ENCODE measurements around the gene CAPN15. TPM values are rescaled to one million over a fixed set of nuclear protein-coding genes. Genes with fewer than 3 reads are reported as not detected.
A peak's percentile ranks its signal among the peaks of the same experiment; 100 is the strongest.

Gene CAPN15
- total RNA-seq, 1 experiment from 2014 or later = 60.4 TPM

DNA sequence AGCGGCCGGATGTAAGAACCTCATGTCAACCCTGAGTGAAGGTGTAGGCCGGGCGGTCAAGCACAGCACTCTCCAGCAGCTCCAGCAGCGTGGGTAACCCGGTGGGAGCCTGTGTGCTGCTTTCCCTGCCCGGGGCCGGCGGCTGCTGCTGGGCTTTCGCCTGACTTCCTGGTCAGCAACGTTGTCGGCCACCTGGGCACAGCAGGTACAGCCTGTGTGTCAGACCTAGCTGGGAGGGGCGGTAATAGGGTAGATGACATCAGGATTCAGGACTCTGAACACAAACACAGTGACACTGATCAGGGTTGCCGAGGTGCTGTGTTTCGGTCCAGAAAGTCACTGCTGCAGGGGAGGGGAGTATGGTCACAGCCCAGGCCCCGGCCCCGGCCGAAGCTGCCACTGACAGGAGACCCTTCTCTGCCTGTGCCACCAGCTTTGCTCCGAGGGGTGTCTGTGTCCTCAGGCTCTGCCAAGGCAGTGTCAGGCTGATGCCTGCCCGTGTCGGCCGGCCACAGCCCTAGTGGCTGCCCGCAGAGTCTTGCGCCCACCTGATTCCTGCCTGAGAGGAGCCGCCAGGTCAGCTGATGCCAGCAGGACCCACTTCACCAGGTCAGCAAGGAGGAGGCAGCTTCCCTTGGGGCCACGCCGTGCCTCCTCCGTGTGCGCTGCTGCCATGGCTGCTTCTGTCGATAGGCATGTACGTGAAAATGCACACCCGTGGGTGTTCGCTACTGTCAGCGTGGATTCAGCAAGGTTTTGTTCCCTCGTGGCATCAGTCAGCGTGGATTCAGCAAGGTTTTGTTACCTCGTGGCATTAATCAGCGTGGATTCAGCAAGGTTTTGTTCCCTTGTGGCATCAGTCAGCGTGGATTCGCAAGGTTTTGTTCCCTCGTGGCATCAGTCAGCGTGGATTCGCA, 71.6 kb downstream of the CAPN15 start:
- H3K9me3 ChIP-seq (ENCODE audit: low read length) = no peaks in the 10 kb centered on the region
- CTCF ChIA-PET = no interaction called here
- DNase-seq (no peak), ATAC-seq (no peak)
- H3K79me2 ChIP-seq (ENCODE audit: low read length) = peaks cover 25% of the 10 kb centered on the region
- no peak overlapping the region for H3K9ac ChIP-seq (ENCODE audit: low read length)
- H3K27ac ChIP-seq (ENCODE audit: low read length) = no peak overlapping the region
- H3F3A ChIP-seq (ENCODE audit: low read length, unreplicated experiment) = no peaks in the 10 kb centered on the region
- BruUV-seq (replicated peaks) = no TSS peak
- H3K4me1 ChIP-seq (ENCODE audit: insufficient read depth, low read length) = no peaks in the 10 kb centered on the region
- no peaks in the 10 kb centered on the region for H3K36me3 ChIP-seq (ENCODE audit: low read depth, low read length)
- TF ChIP-seq, protein P1, sequence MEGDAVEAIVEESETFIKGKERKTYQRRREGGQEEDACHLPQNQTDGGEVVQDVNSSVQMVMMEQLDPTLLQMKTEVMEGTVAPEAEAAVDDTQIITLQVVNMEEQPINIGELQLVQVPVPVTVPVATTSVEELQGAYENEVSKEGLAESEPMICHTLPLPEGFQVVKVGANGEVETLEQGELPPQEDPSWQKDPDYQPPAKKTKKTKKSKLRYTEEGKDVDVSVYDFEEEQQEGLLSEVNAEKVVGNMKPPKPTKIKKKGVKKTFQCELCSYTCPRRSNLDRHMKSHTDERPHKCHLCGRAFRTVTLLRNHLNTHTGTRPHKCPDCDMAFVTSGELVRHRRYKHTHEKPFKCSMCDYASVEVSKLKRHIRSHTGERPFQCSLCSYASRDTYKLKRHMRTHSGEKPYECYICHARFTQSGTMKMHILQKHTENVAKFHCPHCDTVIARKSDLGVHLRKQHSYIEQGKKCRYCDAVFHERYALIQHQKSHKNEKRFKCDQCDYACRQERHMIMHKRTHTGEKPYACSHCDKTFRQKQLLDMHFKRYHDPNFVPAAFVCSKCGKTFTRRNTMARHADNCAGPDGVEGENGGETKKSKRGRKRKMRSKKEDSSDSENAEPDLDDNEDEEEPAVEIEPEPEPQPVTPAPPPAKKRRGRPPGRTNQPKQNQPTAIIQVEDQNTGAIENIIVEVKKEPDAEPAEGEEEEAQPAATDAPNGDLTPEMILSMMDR (conservative IDR thresholded peaks at IDR 0.05; ENCODE audit: low read depth, low read length) = no peak
- TF ChIP-seq EZH2phosphoT487 (IDR thresholded peaks at IDR 0.05; ENCODE audit: borderline replicate concordance, low read length) = no peak
- TF ChIP-seq EZH2 (IDR thresholded peaks at IDR 0.05; ENCODE audit: low read length, unreplicated experiment) = no peak
- intact Hi-C loops (cut with micrococcal nuclease) = no loop called here
- no peaks in the 10 kb centered on the region for H3K9me2 ChIP-seq (replicated peaks; ENCODE audit: low read length)
- H3K4me3 ChIP-seq (ENCODE audit: low read length) = no peak overlapping the region
- no peaks in the 10 kb centered on the region for H3K27me3 ChIP-seq (ENCODE audit: low read length)
- no peak overlapping the region for H3K4me2 ChIP-seq (ENCODE audit: low read length)
- POLR2A ChIA-PET (ENCODE audit: unreplicated experiment) = no interaction called here
- 0 out of 2 replicates have a peak, but pooled peaks cover under 1% of the 10 kb centered on the region for H4K20me1 ChIP-seq (ENCODE audit: low read length)
- H2AFZ ChIP-seq (ENCODE audit: low read length) = no peak overlapping the region

DNA sequence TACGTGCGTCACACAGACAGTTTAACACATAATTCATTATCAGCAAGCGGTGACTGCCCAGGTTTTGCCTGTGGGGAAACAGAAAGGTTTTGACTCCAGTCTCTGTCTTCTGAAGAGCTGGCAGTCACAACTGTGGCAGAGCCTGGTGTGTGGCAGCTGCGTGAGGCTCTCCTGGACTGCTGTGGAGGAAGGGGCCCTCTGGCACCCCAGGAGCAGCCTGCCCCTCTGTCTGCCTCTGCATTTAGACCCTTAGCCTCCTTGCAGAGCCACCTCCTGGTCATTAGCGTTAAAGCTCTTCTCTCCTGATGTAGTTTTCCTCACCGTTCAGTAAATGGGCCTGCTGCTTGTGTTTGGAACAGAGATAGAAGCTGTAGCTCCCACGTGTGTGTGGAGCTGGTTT, 73.3 kb downstream of the CAPN15 start:
- no peak overlapping the region for H3K4me3 ChIP-seq (ENCODE audit: low read length)
- ATAC-seq = peak; percentile 46; the same call in 1 of the 2 replicates
- no peak overlapping the region for H2AFZ ChIP-seq (ENCODE audit: low read length)
- DNase-seq = no peak
- no peaks in the 10 kb centered on the region for H3K4me1 ChIP-seq (ENCODE audit: insufficient read depth, low read length)
- no peaks in the 10 kb centered on the region for H3K9me3 ChIP-seq (ENCODE audit: low read length)
- H4K20me1 ChIP-seq (ENCODE audit: low read length) = no peaks in the 10 kb centered on the region
- H3K36me3 ChIP-seq (ENCODE audit: low read depth, low read length) = no peaks in the 10 kb centered on the region
- TF ChIP-seq, protein P1 (conservative IDR thresholded peaks at IDR 0.05; ENCODE audit: low read depth, low read length) = peak; percentile 38; the same call in 1 of the 2 replicates
- TF ChIP-seq EZH2phosphoT487 (IDR thresholded peaks at IDR 0.05; ENCODE audit: borderline replicate concordance, low read length) = no peak
- no peak for TF ChIP-seq EZH2 (IDR thresholded peaks at IDR 0.05; ENCODE audit: low read length, unreplicated experiment)
- no peak overlapping the region for H3K27ac ChIP-seq (ENCODE audit: low read length)
- no TSS peak for BruUV-seq (replicated peaks)
- CTCF ChIA-PET = no interaction called here
- H3K27me3 ChIP-seq (ENCODE audit: low read length) = no peaks in the 10 kb centered on the region
- peaks cover 28% of the 10 kb centered on the region; the same call in 1 of the 2 replicates for H3K79me2 ChIP-seq (ENCODE audit: low read length)
- H3K4me2 ChIP-seq (ENCODE audit: low read length) = no peak overlapping the region
- H3K9me2 ChIP-seq (replicated peaks; ENCODE audit: low read length) = no peaks in the 10 kb centered on the region
- H3K9ac ChIP-seq (ENCODE audit: low read length) = no peak overlapping the region
- POLR2A ChIA-PET (ENCODE audit: unreplicated experiment) = no interaction called here
- intact Hi-C loops (cut with micrococcal nuclease) = no loop called here
- H3F3A ChIP-seq (ENCODE audit: low read length, unreplicated experiment) = no peaks in the 10 kb centered on the region

DNA sequence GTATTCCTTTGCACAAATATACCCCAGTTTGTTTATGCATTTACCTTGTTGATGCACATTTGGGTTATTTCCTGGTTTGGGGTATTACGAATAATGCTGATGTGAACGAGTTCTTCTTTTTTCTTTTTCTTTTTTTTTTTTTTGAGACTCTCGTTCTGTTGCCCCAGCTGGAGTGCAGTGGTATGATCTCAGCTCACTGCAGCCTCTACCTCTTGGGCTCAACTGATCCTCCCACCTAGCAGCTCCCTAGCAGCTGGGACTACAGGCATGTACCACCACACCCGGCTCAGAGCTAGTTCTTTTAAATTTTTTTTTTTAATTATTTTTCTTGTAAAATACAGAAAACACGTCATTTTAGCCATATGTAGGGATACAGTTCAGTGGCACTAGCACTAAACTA, 76.4 kb downstream of the CAPN15 start:
- no peak for DNase-seq
- Histone ChIP-seq H3K27me3 (ENCODE audit: low read length) (no peaks in the 10 kb centered on the region), H3K79me2 (ENCODE audit: low read length) (peaks cover 15% of the 10 kb centered on the region; the same call in 1 of the 2 replicates), H3K9me2 (replicated peaks; ENCODE audit: low read length) (no peaks in the 10 kb centered on the region), H3K4me2 (ENCODE audit: low read length) (no peak overlapping the region), H3K36me3 (ENCODE audit: low read depth, low read length) (no peaks in the 10 kb centered on the region), H3K4me1 (ENCODE audit: insufficient read depth, low read length) (no peaks in the 10 kb centered on the region), H3K9ac (ENCODE audit: low read length) (no peak overlapping the region), H3F3A (ENCODE audit: low read length, unreplicated experiment) (no peaks in the 10 kb centered on the region), H3K27ac (ENCODE audit: low read length) (no peak overlapping the region), H4K20me1 (ENCODE audit: low read length) (no peaks in the 10 kb centered on the region), H2AFZ (ENCODE audit: low read length) (no peak overlapping the region), H3K9me3 (ENCODE audit: low read length) (no peaks in the 10 kb centered on the region), H3K4me3 (ENCODE audit: low read length) (no peak overlapping the region)
- CTCF ChIA-PET = no interaction called here
- intact Hi-C loops (cut with micrococcal nuclease) = no loop called here
- no peak for ATAC-seq
- POLR2A ChIA-PET (ENCODE audit: unreplicated experiment) = no interaction called here
- TF ChIP-seq, protein P1 (conservative IDR thresholded peaks at IDR 0.05; ENCODE audit: low read depth, low read length) = no peak
- TF ChIP-seq EZH2 (IDR thresholded peaks at IDR 0.05; ENCODE audit: low read length, unreplicated experiment) (no peak), EZH2phosphoT487 (IDR thresholded peaks at IDR 0.05; ENCODE audit: borderline replicate concordance, low read length) (no peak)
- no TSS peak for BruUV-seq (replicated peaks)

Measured in PC-3 (cell line).